Stimulated activated CD4-positive, alpha-beta T cell treated with anti-CD3 and anti-CD28 coated beads, Interleukin-4, amount 100 ng/mL, for 4 hours (primary cell): ENCODE results near the gene NYAP1.
"Not testable (repeated sequence)": the region's sequence is repeated elsewhere in the genome, so short reads cannot be mapped to it uniquely, and the experiment has no call there.

Experiments
- DNase-seq, 2 experiments: peaks; one replicate each; pipeline ENCODE4 v3.0.0-alpha.2; 2020

NYAP1 gene

DNA sequence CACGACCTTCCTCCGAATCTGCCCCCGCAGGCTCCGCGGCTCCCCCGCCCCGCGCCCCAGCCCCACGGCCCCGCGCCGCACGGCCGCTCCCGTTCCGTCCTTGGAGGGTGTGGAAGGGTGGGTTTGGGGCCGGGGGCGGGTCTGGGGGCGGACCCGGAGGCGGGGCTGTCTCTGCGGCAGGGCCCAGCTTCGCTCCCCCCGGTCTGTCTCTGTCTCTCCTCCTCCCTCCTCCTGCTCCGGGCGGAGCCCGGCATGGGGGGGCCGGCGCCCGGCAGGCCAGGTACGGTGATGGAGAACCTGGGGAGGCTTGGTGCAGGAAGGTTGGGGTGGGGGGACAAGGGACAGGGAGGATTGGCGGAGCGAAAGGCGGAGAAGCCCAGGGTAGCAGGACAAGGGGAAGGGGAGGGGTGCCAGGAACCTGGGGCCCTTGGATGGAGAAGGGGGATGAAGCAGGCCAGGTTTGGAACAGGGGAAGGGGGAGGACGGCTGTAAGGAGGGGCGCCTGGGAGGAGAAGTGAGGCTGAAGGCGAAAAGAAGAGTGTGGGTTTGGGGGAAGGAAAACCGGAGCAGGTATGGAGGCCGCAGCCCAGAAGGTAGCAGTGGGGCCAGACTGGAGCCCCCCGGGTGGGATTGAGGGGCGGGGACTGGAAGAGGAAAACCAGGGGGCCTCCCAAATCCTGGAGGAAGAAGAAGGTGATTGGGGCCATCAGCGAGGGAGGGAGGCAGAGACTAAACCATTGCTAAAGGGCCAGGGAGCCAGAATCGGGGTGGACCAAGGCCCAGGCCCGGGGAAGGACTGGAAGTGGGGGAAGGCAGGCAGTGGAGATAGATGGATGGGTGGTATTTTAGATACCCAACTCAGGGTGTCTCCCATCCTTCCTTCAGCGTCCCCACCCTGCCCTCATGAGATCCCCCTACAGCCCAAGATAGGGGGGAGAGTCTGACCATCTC, at the start of gene NYAP1:
NYAP1 (plus strand) TSS at position 206 of the 951 bp plus-strand sequence. CDS start 1,385 bp downstream, outside the sequence.
- DNase-seq = peak; percentile 44 to 54

DNA sequence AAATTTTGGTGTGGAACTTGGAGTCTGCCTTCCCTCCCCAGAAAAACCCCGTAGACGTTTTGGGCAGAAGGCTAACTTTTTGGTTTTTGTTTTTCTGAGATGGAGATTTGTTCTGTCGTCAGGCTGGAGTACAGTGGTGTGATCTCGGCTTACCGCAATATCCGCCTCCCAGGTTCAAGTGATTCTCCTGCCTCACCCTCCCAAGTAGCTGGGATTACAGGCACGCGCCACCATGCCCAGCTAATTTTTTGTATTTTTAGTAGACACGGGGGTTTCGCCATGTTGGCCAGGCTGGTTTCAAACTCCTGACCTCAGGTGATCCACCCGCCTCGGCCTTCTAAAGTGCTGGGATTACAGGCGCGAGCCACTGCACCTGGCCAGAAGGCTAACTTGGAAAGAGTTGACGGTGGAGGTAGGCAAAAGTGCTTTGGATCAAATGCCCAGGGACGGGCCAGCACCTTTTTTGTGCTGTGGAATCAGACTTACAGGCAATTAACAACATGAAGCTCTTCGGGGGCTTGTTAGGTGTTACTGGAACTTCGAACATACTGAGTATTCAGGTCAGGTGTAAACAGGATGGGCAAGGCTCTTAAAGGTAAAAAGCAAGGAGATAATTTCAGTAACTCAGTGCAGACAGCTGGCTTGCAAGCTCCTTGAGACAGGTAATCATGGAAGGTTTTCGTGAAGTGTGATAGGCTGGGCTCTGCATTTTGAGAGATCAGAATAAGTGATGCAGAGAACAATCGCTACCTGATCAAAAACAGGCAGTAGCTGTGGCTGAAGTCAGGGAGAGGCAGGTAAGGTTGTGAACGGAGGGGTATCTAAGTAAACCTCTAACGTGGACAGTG, 49.2 kb upstream of the NYAP1 start:
- DNase-seq = no peak

DNA sequence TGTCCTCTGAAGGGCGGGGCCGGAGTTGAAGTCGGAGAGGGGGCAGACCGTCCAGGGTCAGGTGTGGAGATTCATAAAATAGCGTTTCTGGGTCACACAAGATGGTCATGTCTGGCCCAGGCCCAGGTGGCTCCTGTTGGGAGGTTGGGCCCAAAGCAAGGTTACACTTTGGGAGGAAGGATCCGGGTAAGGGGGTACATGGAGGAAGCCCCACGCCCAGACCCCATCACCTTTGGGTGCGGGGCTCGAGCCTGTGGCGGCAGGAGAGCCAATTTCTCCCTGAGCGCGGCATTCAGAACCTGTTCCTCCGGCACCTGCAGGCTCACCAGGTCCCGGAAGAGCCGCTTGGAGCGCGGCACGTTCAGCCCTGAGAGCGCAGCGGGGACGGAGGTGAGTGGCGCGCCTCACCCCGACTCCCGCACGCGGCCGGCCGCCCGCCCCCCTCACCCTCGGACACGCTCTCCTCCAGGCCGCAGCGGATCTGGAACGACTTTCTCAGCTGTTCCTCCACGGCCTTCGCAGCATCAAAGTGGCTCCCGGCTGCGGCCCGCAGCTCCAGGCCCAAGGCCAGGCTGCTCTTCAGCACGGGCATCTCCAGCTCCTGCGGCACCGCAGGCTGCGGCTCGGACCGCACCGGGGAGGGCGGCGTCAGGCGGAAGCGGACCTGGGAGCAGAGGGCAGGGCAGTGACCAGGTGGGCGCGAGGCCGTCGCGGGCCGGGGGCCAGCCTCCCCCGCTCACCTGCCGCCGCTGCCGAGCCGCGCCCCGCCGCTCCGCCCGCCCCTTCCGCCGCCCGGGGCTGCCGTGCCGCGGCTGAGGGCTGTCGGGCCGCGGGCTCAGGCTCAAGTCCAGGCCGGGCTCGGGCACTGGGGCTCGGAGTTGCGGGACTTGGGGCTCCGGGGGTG, 48.1 kb upstream of the NYAP1 start:
- DNase-seq = peak; percentile 41 to 49

DNA sequence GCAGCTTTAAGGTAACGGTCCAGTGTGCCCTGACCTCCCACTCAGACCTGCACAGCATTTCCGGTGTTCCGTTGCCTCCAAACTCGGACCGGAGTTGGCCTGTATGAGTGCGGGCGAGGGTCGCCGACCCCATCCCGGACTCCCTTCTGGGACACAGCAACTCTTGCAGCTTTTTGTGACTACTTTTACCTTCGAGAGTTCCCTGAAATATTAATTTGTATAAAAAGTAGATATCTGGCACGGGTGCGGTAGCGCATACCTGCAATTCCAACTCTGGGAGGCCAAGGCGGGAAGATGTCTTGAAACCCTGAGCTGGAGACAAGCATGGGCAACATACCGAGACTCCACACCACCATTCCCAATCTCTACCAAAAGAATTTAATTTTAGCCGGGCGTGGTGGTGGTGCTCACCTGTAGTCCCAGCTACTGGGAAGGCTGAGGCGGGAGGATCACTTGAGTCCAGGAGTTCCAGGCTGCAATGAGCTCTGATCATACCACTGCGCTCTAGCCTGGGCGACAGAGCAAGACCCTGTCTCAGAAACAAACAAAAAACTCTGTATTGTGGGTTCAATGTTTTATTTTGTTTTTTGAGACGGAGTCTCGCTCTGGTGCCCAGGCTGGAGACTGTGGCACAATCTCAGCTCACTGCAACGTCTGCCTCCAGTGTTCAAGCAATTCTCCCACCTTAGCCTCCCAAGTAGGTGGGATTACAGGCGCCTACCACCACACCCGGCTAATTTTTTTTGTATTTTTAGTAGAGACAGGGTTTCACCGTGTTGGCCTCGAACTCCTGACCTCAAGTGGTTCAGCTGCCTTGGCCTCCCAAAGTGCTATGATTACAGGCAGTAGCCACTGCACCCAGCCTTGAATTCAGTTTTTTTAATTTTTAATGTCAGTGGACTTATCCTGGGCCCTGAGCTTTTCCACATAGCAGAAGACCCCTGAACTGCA, 46.3 kb upstream of the NYAP1 start:
- DNase-seq = no peak

DNA sequence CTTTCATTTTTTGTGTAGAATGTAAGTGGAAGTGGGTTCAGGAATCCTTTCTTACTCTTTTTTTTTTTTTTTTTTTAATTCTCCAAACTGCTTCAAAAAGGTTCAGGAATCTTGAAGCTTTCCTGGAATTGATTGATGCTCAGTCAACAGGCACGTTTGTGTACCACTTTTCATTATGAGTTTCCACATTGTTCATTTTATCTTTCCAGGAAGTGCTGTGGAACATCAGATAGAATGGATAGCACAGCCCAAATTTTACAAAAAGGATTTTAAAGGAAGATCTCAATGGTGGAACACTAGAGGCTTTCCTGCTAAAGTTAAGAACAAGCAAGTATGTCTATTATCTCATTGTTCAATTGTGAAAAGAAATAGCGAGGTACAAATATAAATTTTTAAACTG, 45.6 kb upstream of the NYAP1 start:
- no peak for DNase-seq

DNA sequence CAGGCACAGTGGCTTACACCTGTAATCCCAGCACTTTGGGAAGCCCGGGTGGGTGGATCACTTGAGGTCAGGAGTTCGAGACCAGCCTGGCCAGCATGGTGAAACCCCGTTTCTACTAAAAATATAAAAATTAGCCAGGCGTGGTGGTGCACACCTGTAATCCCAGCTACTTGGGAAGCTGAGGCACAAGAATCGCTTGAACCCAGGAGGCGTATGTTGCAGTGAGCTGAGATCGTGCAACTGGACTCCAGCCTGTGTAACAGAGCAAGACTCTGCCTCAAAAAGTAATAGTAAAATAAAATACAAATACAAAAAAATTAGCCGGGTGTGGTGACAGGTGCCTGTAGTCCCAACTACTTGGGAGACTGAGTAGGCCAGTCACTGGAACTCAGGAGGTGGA, 45.0 kb upstream of the NYAP1 start:
- not testable (repeated sequence) for DNase-seq

DNA sequence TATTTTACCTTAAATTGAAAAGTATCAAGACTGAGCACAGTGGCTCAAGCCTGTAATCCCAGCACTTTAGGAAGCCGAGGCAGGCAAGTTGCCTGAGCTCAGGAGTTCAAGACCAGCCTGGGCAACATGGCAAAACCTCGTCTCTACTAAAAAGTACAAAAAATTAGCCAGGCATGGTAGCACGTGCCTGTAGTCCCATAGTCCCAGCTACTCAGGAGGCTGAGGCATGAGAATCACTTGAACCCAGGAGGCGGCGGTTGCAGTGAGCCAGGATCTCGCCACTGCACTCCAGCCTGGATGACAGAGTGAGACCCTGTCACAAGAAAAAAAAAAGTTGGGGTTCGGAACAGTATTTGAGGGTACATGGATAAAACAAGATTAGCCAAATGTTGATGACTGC, 44.5 kb upstream of the NYAP1 start:
- not testable (repeated sequence) for DNase-seq

DNA sequence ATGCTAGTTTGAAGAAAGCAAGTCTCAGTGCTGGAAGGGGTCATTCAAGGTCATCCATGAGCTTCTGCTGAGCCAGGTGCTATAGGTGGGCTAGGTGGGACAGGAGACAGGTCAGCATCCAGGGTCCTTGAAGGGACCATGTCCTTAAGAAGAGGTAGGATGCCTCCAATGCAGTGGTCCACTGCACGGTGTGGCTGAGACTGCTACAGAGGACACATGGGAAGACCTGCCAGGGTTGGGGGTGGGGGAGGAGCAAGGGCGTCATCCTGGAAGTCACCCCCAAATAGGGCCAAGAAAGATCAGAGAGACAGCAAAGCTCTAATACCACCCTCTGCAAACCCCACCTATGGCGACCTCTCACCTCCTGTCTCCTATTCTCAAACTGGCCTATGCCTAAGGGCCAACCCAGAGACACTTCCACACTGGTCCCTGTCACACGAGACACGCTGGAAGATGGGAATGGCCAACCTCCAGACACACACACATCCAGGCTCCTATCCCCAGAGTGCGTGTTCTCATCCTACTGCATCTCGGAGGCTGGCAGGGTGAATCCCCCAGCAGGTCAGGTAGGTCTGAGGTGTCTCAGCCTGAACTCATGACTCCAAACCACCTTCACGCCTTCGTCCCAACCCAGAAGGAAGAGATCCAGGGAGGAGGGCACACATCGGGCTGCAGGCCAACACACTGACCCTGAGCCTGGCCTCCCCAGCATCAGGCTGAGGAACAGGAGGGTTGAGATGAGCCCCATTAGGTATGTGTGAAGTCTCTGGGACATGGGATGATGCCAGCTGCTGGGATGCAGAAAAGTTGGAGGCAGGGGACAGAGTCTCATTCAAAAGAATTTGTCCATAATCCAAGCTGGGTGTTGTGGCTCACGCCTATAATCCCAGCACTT, 41.8 kb upstream of the NYAP1 start:
- DNase-seq = no peak

DNA sequence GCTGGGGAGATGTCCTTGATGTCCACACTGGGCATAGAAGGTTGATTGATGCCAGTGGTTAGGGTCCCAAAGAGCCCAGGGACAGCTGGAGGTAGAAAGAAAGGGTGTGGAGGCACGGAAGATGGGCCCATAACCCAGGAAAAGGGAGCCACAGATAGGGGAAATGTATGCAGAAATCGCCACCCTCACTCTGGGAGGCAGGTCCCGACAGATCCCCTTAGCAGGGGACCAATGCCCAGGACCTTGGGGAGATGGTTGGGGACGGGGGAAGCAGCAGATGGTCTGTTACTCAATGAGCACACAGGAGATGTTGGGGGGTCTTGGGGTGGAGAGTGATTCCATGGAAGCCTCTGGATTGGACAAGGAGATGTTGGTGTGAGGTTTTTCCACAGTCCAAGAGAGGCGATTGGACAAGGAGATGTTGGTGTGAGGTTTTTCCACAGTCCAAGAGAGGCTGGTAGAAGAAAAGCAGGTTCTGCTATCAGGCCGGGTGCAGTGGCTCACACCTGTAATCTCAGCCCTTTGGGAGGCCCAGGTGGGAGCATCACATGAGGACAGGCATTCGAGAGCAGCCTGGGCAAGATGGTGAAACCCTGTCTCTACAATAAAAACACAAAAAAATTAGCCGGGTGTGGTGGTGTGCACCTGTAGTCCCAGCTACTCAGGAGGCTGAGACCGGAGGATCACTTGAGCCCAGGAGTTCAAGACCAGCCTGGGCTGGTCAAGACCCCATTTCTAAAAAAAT, 40.5 kb upstream of the NYAP1 start:
- no peak for DNase-seq

DNA sequence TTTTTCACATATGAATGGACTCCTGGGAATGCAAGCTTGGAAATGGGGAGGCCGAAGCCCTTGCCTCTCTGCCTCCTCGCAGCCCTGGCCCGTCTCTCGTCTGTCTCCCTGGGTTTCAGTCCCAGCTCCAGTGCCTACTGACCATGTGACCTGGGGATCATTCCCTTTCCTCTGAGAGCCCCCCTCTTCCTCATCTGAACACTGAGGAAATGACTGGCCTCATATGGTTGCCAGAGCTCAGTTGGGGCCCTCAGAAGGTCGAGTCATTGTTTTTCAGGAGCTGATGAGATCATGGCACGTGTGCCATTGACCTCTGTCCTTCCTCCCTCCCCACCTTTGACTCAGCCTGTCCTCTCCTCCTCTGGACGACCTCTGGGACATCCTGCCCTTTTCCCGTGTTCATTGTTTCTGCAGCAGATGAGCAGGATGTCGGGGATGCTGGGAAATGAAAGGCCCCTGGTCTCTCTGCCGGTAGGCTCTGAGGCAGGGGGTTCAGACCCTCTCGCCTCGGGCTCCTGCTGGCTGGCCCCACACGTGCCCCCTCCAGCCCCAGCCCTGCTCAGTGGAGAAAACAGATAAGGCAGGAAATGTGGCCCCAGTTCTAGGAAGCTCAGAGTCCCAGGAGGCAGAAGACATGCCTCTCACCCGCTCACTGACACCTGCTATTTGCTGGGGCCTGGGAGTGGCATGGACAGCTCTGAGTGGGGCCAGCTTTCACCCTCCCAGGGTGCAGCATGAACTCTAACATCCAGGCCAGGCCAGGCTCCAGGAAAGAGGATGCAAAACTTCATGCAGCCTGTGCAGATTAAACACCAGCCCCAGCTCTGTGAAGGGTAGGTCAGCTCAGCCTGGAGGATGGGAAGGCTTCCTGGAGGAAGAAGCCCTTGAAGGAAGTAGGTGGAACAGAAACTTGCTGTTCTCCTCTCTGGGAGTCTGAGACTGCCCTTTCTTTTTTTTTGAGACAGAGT, 39.1 kb upstream of the NYAP1 start:
- DNase-seq = no peak

DNA sequence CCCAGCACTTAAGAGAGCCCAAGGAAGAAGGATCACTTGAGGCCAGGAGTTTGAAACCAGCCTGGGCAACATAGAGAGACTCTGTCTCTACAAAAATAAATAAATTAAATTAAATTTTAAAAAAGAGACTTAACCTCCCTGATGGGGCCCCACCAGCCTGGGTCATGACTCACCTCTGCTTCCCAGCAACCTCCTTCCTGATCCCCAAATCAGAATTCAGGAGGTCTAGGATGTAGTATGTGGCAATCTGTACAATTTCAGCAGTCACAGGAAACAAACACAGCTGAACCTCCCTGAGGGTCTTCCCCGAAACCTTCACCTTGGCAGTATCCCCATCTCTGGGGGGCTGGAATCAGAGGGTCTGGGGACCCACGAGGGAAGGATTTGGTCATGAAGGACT, 37.7 kb upstream of the NYAP1 start:
- DNase-seq = no peak

DNA sequence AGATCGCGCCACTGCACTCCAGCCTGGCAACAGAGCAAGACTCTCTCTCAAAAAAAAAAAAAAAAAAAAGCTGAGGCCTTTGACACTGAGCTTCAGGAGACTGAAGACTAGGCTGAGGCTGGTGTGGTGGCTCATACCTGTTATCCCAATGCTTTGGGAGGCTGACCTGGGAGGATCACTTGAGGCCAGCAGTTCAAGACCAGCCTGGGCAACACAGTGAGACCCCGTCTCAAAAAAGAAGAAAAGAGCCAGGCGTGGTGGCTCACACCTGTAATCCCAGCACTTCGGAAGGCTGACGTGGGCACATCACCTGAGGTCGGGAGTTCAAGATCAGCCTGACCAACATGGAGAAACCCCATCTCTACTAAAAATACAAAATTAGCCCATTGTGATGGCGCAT, 36.4 kb upstream of the NYAP1 start:
- not testable (repeated sequence) for DNase-seq

DNA sequence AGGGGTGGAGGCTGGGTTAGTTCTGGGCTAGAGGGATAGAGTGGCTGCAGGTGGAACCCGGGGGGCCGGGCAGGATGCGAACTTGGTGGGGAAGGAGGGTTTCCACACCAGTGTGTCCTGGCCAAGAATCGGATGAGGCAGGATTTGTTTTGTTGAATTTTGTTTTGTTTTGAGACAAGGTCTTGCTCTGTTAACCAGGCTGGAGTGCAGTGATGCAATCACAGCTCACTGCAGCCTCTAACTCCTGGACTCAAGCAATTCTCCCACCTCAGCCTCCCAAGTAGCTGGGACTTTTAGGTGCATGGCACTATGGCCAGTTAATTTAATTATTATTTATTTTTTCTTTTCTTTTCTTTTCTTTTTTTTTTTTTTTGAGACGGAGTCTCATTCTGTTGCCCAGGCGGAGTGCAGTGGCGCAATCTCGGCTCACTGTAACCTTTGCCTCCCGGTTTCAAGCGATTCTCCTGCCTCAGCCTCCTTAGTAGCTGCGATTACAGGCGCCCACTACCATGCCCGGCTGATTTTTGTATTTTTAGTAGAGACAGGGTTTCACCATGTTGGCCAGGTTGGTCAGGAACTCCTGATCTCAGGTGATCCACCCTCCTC, 34.4 kb upstream of the NYAP1 start:
- no peak for DNase-seq

DNA sequence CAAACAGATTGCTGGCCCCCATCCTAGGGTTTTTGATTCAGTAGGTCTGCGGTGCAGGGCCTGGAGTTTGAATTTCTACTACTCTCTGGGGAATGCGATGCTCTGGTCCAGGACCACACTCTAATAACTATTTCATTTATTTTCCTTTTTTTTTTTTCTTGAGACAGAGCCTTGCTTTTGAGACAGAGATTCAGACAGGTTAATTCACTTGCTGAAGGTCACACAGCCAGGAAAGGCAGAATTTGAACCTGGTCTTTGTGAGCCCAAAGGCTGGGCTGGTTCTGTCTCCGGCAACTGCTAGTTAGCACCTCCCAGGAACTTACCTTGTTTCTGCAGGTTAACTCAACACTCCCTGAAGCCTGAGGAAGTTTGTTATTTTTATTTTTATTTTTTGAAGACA, 31.2 kb upstream of the NYAP1 start:
- DNase-seq = no peak

DNA sequence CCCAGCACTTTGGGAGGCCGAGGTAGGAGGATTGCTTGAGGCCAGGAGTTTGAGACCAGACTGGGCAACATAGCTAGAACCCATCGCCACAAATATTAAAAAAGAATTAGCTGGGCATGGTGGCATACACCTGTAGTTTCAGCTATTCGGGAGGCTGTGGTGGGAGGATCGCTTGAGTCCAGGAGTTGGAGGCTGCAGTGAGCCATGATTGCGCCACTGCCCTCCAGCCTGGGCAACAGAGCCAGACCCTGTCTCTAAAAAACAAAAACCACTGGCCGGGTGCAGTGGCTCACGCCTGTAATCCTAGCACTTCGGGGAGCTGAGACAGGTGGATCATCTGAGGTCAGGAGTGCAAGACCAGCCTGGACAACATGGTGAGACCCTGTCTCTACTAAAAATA, 29.9 kb upstream of the NYAP1 start:
- DNase-seq = not testable (repeated sequence)

DNA sequence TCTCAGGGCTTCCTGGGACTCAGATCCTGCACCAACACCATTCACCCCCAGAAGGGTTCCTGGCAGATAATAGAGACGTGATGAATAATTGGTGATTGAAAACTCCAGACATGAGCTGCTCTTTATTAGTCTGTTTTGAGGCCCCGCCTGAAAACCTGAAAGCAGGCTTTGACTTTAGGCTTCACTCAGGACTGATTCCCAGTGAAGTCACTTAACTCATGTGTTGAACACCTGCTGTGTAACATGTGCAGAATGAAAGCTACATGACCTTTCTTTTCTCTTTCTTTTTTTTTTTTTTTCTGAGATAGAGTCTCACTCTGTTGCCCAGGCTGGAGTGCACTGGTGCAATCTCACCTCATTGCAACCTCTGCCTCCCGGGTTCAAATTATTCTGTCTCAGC, 28.5 kb upstream of the NYAP1 start:
- no peak for DNase-seq

DNA sequence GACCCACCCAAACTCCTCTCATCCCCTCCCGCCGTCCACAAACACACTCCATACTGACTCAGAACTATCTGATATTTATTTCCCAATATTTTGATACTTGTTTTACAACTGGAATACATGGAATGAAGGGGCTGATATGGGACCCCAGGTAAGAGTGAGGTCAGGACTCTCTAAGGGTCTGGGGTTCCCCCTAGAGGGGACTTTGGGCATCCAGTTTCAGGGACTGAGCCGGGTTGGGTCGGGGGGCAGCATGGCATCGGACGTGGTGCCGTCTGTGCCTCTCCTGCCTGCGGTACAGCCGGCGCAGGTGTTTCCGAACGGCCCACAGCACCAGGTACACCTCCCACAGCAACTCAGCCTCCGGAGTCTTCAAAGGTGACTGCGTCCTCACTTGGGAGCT, 27.2 kb upstream of the NYAP1 start:
- DNase-seq = no peak

DNA sequence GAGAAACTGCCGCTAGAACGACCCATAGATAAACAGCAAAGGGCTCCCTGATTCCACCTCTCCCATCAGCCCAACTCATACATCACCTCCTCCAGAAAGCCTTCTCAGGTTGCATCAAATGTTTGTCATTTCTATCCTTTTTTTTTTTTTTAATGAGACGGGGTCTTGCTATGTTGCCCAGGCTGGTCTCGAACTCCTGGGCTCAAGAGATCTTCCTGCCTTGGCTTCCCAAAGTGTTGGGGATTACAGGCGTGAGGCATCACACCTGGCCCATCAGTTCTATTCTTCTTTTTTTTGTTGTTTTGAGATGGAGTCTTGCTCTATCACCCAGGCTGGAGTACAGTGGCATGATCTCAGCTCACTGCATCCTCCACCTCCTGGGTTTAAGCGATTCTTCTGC, 26.7 kb upstream of the NYAP1 start:
- no peak for DNase-seq
